Measurements from ENCODE around the gene ADGRF1. TPM values are rescaled to one million over a fixed set of nuclear protein-coding genes. Genes with fewer than 3 reads are reported as not detected.

Gene ADGRF1
- total and polyA plus RNA-seq, 3 donors from 2014 or later: 2.4 to 5.4 (median 2.4) TPM

DNA sequence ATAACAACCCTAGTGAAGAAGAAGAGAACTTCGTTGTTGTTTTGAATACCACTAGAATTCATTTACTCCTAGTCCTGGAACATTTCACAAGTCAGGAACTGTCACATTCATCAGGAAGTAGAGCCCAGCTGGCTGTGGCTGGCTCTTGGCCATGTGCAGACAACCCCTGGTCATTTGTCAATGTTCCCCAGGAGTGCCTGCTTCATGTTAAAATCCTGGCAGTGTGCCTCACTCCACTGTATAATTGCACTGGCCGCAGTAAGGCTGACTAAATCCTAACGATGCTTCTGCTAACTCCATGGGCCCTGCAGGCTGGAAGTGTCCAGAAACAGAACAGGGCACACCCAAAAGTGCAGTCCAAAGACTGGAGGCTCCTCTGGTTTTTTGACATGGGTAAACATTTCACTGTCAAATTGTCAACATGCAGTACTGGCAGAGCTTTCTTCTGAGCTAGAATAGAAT lies 41.5 kb upstream of the ADGRF1 start:
- Histone ChIP-seq H3K36me3 (ENCODE audit: low read depth, missing control alignments) (no peaks in the 10 kb centered on the region), H3K27ac (no peak overlapping the region), H3K27me3 (no peaks in the 10 kb centered on the region), H3K4me1 (no peaks in the 10 kb centered on the region), H3K4me3 (no peak overlapping the region), H3K9me3 (no peaks in the 10 kb centered on the region)
- 14 to 42% methylated on average over 3 of the region's 3 CpGs for WGBS, 2 donors
- TF ChIP-seq, protein P1, sequence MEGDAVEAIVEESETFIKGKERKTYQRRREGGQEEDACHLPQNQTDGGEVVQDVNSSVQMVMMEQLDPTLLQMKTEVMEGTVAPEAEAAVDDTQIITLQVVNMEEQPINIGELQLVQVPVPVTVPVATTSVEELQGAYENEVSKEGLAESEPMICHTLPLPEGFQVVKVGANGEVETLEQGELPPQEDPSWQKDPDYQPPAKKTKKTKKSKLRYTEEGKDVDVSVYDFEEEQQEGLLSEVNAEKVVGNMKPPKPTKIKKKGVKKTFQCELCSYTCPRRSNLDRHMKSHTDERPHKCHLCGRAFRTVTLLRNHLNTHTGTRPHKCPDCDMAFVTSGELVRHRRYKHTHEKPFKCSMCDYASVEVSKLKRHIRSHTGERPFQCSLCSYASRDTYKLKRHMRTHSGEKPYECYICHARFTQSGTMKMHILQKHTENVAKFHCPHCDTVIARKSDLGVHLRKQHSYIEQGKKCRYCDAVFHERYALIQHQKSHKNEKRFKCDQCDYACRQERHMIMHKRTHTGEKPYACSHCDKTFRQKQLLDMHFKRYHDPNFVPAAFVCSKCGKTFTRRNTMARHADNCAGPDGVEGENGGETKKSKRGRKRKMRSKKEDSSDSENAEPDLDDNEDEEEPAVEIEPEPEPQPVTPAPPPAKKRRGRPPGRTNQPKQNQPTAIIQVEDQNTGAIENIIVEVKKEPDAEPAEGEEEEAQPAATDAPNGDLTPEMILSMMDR (IDR thresholded peaks at IDR 0.05): no peak
- no peak for TF ChIP-seq POLR2A (IDR thresholded peaks at IDR 0.05)
- peak; percentile 78 for DNase-seq
- intact Hi-C loops (cut with DNase I; ENCODE audit: low total_unique reads): no loop called here

DNA sequence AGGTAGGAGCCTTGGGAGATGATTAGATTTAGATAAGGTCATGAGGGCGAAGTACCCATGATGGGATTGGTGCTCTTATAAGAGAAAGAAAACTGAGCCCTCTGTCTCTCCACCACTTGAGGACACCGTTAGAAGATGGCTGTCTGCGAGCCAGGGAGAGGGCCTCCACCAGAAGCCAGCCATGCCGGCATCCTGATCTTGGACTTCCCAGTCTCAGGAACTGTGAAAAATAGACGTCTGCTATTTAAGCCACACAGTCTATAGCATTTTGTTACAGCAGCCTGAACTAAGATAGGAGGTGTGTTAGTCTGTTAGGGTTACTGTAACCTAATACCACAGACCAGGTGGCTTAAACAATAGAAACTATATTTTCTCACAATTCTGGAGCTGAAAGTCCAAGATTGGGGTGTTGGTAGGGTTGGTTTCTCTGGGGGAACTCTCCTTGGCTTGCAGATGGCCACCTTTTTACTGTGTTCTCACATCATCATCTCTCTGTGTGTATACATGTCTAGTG lies 38.0 kb upstream of the ADGRF1 start:
- H3K4me3 ChIP-seq: no peak overlapping the region
- H3K27me3 ChIP-seq: no peaks in the 10 kb centered on the region
- intact Hi-C loops (cut with DNase I; ENCODE audit: low total_unique reads): no loop called here
- WGBS, 2 donors: 96 to 97% methylated on average over 5 of the region's 5 CpGs
- DNase-seq: no peak
- no peaks in the 10 kb centered on the region for H3K36me3 ChIP-seq (ENCODE audit: low read depth, missing control alignments)
- H3K9me3 ChIP-seq: no peaks in the 10 kb centered on the region
- no peak for TF ChIP-seq POLR2A (IDR thresholded peaks at IDR 0.05)
- TF ChIP-seq, protein P1 (IDR thresholded peaks at IDR 0.05): no peak
- H3K4me1 ChIP-seq: peaks cover 23% of the 10 kb centered on the region
- no peak overlapping the region for H3K27ac ChIP-seq

DNA sequence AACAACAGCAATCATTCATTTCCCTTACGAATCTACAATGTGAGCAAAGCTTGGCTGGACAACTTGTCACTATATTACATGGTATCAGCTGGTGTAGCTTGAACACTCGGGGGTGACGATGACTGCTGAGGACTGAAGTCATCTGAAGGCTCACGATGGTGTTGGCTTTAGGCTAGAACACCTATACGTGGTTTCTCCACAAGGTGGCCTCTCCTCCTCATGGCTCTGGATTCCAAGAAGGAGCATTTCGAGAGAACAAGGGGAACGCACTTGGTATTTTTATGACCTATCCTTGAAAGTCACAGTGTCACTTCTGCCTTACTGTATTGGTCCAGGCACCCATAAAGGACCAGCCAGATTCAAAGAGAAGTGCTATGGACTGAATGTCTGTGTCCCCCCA lies 37.5 kb upstream of the ADGRF1 start:
- H3K4me1 ChIP-seq: peaks cover 23% of the 10 kb centered on the region
- no peak for TF ChIP-seq POLR2A (IDR thresholded peaks at IDR 0.05)
- TF ChIP-seq, protein P1 (IDR thresholded peaks at IDR 0.05): no peak
- no peak for DNase-seq
- H3K9me3 ChIP-seq: no peaks in the 10 kb centered on the region
- intact Hi-C loops (cut with DNase I; ENCODE audit: low total_unique reads): no loop called here
- no peak overlapping the region for H3K4me3 ChIP-seq
- no peaks in the 10 kb centered on the region for H3K27me3 ChIP-seq
- 90% methylated on average over 7 of the region's 7 CpGs for WGBS, 2 donors
- H3K36me3 ChIP-seq (ENCODE audit: low read depth, missing control alignments): no peaks in the 10 kb centered on the region
- no peak overlapping the region for H3K27ac ChIP-seq

DNA sequence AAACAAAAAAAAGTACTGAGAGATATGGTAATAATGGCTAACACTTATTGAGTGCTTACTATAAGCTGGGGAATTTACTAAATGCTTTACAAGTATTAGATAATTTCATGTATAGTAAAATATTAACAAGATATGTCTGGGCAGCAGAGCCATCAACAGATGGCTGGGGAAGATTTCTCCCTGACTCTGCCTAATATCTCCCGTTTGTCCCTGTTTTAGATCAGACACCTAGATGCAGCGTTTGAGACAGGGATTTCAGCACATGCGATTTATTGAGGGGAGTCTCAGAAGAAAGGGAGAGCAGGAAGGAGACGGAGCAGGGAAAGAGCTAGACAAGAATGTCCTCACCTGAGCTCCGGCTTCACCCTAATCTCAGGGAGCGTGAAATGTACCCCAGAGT lies 36.9 kb upstream of the ADGRF1 start:
- H3K4me1 ChIP-seq: peaks cover 23% of the 10 kb centered on the region
- WGBS, 2 donors: 81 to 85% methylated on average over 6 of the region's 6 CpGs
- no peaks in the 10 kb centered on the region for H3K27me3 ChIP-seq
- no peak overlapping the region for H3K4me3 ChIP-seq
- no peak overlapping the region for H3K27ac ChIP-seq
- DNase-seq: no peak
- H3K9me3 ChIP-seq: no peaks in the 10 kb centered on the region
- intact Hi-C loops (cut with DNase I; ENCODE audit: low total_unique reads): no loop called here
- no peak for TF ChIP-seq POLR2A (IDR thresholded peaks at IDR 0.05)
- TF ChIP-seq, protein P1 (IDR thresholded peaks at IDR 0.05): no peak
- no peaks in the 10 kb centered on the region for H3K36me3 ChIP-seq (ENCODE audit: low read depth, missing control alignments)
